HCT116 (cell line): ENCODE results near the gene ASNSD1. TPM values are rescaled to one million over a fixed set of nuclear protein-coding genes. Genes with fewer than 3 reads are reported as not detected.

ENCODE experiments used
- ATAC-seq: fragments of 200-7000 bp; cut with Tn5 transposase; 2 replicates; pipeline ENCODE4 v1.9.1; 2020; ENCODE audit warnings: mild to moderate bottlenecking, moderate library complexity
- BruUV-seq: library from RNA; stranded (reverse); fragments of 400-500 nt; replicated peaks from 2 replicates; lab custom pipeline; 2021; lab: Mats Ljungman, UMichigan
- CTCF ChIA-PET: fragments of 300-600 bp; sonication (Branson Sonifier 250); formaldehyde crosslinking; loops from one replicate; lab custom pipeline; 2021; ENCODE audit warnings: antibody characterized with exemption; lab: Charles Lee
- POLR2A ChIA-PET: fragments of 300-600, 350-600 bp; sonication (Branson Sonifier 250); formaldehyde crosslinking; loops from one replicate; lab custom pipeline; 2021; ENCODE audit warnings: antibody characterized with exemption; lab: Charles Lee
- RAD21 ChIA-PET, 2 experiments: fragments of 300-600 bp; sonication (Branson Sonifier 250); formaldehyde crosslinking; loops; one replicate each; lab custom pipeline; 2023; ENCODE audit warnings: low total read pairs in 2 of 2; ENCODE audit not compliant: uncharacterized antibody in 2 of 2, unreplicated experiment in 2 of 2, low non-redundant PET in 1 of 2; lab: Charles Lee
- DNase-seq: peaks from one replicate; pipeline ENCODE4 v3.0.0-alpha.2; 2010; ENCODE audit warnings: low read depth, low spot score
- H2AFZ ChIP-seq: fragments of 200-600 bp; shearing (Covaris generic), sonication (generic); 2 replicates; pipeline ENCODE4 v1.6.1; 2017; ENCODE audit warnings: low read depth, mixed run types, mixed read lengths, antibody characterized with exemption, low read length; ENCODE audit not compliant: poor library complexity, severe bottlenecking
- H3K27ac ChIP-seq: 2 replicates; pipeline ENCODE4 v1.5.1; 2012; ENCODE audit warnings: low read depth, low read length
- H3K27me3 ChIP-seq: fragments of 200-600 bp; sonication (generic); 2 replicates; pipeline ENCODE4 v1.6.1; 2016; ENCODE audit warnings: mixed run types, low read length, mixed read lengths; ENCODE audit not compliant: insufficient read depth
- H3K36me3 ChIP-seq, 2 experiments: fragments of 200-500 bp in 1 of 2; fragments of 200-600 bp in 1 of 2; sonication (Bioruptor generic) in 1 of 2; sonication (generic) in 1 of 2; 2 replicates each; pipeline versions ENCODE4 v1.5.1 to v1.6.1; 2014 to 2016; ENCODE audit warnings: low read length in 2 of 2, inconsistent platforms in 1 of 2, mixed read lengths in 1 of 2, mixed run types in 1 of 2; ENCODE audit not compliant: insufficient read depth in 2 of 2, control insufficient read depth in 1 of 2
- H3K4me1 ChIP-seq, 2 experiments: fragments of 200-600 bp in 1 of 2; sonication (generic) in 1 of 2; 2 replicates each; pipeline versions ENCODE4 v1.5.1 to v1.6.1; 2012 to 2017; ENCODE audit warnings: low read length in 2 of 2, inconsistent platforms in 1 of 2, mild to moderate bottlenecking in 1 of 2, mixed read lengths in 1 of 2, mixed run types in 1 of 2, moderate library complexity in 1 of 2; ENCODE audit not compliant: insufficient read depth in 2 of 2, control insufficient read depth in 1 of 2
- H3K4me2 ChIP-seq: fragments of 200-600 bp; sonication (generic); 2 replicates; pipeline ENCODE4 v1.6.1; 2017; ENCODE audit warnings: mixed run types, low read length, mixed read lengths
- H3K4me3 ChIP-seq, 2 experiments: fragments of 200-600 bp in 1 of 2; sonication (generic) in 1 of 2; replicated peaks in 1 of 2; 2 replicates each; pipeline ENCODE4 v1.5.1; 2011 to 2016; ENCODE audit warnings: low read length in 2 of 2, control low read depth in 1 of 2, low read depth in 1 of 2, mild to moderate bottlenecking in 1 of 2, mixed read lengths in 1 of 2, mixed run types in 1 of 2
- H3K79me2 ChIP-seq: fragments of 200-600 bp; sonication (generic); 2 replicates; pipeline ENCODE4 v1.6.1; 2017; ENCODE audit warnings: mild to moderate bottlenecking, mixed run types, low read length, moderate library complexity, mixed read lengths; ENCODE audit not compliant: insufficient read depth
- H3K9ac ChIP-seq: fragments of 200-600 bp; sonication (generic); 2 replicates; pipeline ENCODE4 v1.6.1; 2016; ENCODE audit warnings: low read length, mixed read lengths
- H3K9me2 ChIP-seq: fragments of 200-600 bp; sonication (generic), shearing (Covaris generic); 2 replicates; pipeline ENCODE4 v1.6.1; 2017; ENCODE audit warnings: mixed run types, mild to moderate bottlenecking, moderate library complexity; ENCODE audit not compliant: insufficient read depth
- H3K9me3 ChIP-seq, 2 experiments: fragments of 200-500 bp in 1 of 2; fragments of 200-600 bp in 1 of 2; sonication (Bioruptor generic) in 1 of 2; sonication (generic) in 1 of 2; 2 replicates each; pipeline ENCODE4 v1.6.1; 2014 to 2017; ENCODE audit warnings: low read length in 2 of 2, mixed read lengths in 2 of 2, inconsistent platforms in 1 of 2, low read depth in 1 of 2, mild to moderate bottlenecking in 1 of 2, mixed run types in 1 of 2, moderate library complexity in 1 of 2; ENCODE audit not compliant: control insufficient read depth in 1 of 2, insufficient read depth in 1 of 2
- H4K20me1 ChIP-seq: fragments of 200-600 bp; sonication (generic), shearing (Covaris generic); 2 replicates; pipeline ENCODE4 v1.6.1; 2017; ENCODE audit warnings: mixed run types, mild to moderate bottlenecking, moderate library complexity; ENCODE audit not compliant: insufficient read depth
- CBX3 ChIP-seq: IDR thresholded peaks from 2 replicates; pipeline ENCODE4 v1.6.1; 2012; ENCODE audit warnings: low read depth
- CTCF ChIP-seq, 3 experiments: fragments of 200-600 bp in 1 of 3; sonication (generic) in 1 of 3; IDR thresholded peaks in 2 of 3; conservative IDR thresholded peaks in 1 of 3; 2 replicates each; pipeline ENCODE4 v1.5.1; 2012 to 2017; ENCODE audit warnings: low read depth in 2 of 3, low read length in 2 of 3, antibody characterized with exemption in 1 of 3, borderline replicate concordance in 1 of 3, control low read depth in 1 of 3, mild to moderate bottlenecking in 1 of 3, mixed read lengths in 1 of 3, mixed run types in 1 of 3, moderate library complexity in 1 of 3; ENCODE audit not compliant: insufficient read depth in 1 of 3
- EZH2 ChIP-seq: fragments of 200-600 bp; sonication (generic); IDR thresholded peaks from 2 replicates; pipeline ENCODE4 v1.6.1; 2017; ENCODE audit warnings: antibody characterized with exemption, mixed run types
- EZH2phosphoT487 ChIP-seq: fragments of 200-600 bp; IDR thresholded peaks from 2 replicates; pipeline ENCODE4 v1.6.1; 2018; ENCODE audit warnings: antibody characterized with exemption, borderline replicate concordance
- JUND ChIP-seq: IDR thresholded peaks from 2 replicates; pipeline ENCODE4 v1.6.1; 2012
- REST ChIP-seq: IDR thresholded peaks from 2 replicates; pipeline ENCODE4 v1.6.1; 2012; ENCODE audit warnings: low read depth
- SIN3A ChIP-seq: IDR thresholded peaks from 2 replicates; pipeline ENCODE4 v1.6.1; 2012; ENCODE audit warnings: low read depth
- SP1 ChIP-seq: IDR thresholded peaks from 2 replicates; pipeline ENCODE4 v1.6.1; 2012; ENCODE audit warnings: low read depth
- TCF7L2 ChIP-seq: IDR thresholded peaks from 2 replicates; pipeline ENCODE4 v1.7.0; 2011; ENCODE audit warnings: borderline replicate concordance, inconsistent platforms; ENCODE audit not compliant: insufficient read depth, insufficient read length; ENCODE audit errors: extremely low read depth
- ZFX ChIP-seq: fragments of 450-650 bp; IDR thresholded peaks from 2 replicates; pipeline ENCODE4 v1.6.1; 2017
- ZNF274 ChIP-seq: fragments of 200-500 bp; sonication (Bioruptor generic); IDR thresholded peaks from 2 replicates; pipeline ENCODE4 v1.6.1; 2014; ENCODE audit warnings: mild to moderate bottlenecking, low read depth, low read length, inconsistent platforms
- intact Hi-C: fragments of 100-400 bp; cut with micrococcal nuclease; formaldehyde crosslinking; loops from 2 replicates; pipeline ENCODE4 v1.10.0; 2022
- total RNA-seq: library from RNA; stranded (reverse); gene quantifications from one replicate; pipeline ENCODE4 v1.2.1, GENCODE V29; 2021; ENCODE audit not compliant: unreplicated experiment
- TF ChIP-seq, protein P1 (sequence below): IDR thresholded peaks from 2 replicates; pipeline ENCODE4 v1.6.1; 2011; ENCODE audit warnings: mild to moderate bottlenecking, low read length, moderate library complexity; ENCODE audit not compliant: insufficient replicate concordance; ENCODE audit errors: extremely low read depth

ASNSD1 gene
- total RNA-seq, 1 experiment from 2014 or later, result 33.6 TPM

DNA sequence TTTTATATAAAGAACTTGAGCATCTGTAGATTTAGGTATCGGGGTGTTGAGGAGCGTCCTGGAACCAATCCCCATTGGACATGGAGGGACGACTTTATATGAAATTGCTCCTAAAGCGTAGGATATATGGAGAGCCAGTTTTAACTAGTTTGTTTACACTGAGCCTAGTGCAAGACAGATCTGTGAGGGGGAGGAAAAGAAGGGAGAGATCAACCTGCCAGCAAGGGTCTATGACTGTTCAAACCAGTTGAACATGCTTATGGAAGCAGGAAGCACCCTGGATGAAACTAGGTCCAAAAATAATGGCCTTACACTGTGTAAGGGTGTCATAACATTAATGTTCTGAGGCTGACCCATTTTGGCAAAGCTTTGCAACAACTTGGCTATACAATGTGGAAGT, 46.7 kb upstream of the ASNSD1 start:
- H3K4me1 ChIP-seq, result no peaks in the 10 kb centered on the region
- H3K27me3 ChIP-seq, result no peaks in the 10 kb centered on the region
- H2AFZ ChIP-seq, result no peak overlapping the region
- TF ChIP-seq EZH2phosphoT487, result no peak
- no peak for TF ChIP-seq SIN3A
- TF ChIP-seq JUND, result no peak
- TF ChIP-seq REST, result no peak
- TF ChIP-seq, protein P1, sequence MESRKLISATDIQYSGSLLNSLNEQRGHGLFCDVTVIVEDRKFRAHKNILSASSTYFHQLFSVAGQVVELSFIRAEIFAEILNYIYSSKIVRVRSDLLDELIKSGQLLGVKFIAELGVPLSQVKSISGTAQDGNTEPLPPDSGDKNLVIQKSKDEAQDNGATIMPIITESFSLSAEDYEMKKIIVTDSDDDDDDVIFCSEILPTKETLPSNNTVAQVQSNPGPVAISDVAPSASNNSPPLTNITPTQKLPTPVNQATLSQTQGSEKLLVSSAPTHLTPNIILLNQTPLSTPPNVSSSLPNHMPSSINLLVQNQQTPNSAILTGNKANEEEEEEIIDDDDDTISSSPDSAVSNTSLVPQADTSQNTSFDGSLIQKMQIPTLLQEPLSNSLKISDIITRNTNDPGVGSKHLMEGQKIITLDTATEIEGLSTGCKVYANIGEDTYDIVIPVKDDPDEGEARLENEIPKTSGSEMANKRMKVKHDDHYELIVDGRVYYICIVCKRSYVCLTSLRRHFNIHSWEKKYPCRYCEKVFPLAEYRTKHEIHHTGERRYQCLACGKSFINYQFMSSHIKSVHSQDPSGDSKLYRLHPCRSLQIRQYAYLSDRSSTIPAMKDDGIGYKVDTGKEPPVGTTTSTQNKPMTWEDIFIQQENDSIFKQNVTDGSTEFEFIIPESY, result no peak
- TF ChIP-seq CBX3, result no peak
- no peak for TF ChIP-seq EZH2
- no peak for TF ChIP-seq ZFX
- TF ChIP-seq ZNF274, result no peak
- no peak for TF ChIP-seq SP1
- TF ChIP-seq CTCF (IDR thresholded peaks at IDR 0.05 in 2 of 3, conservative IDR thresholded peaks at IDR 0.05 in 1 of 3; ENCODE audit: borderline replicate concordance in 1 of 3, insufficient read depth in 1 of 3, low read depth in 2 of 3, low read length in 2 of 3), result no peak
- TF ChIP-seq TCF7L2, result no peak
- RAD21 ChIA-PET, result no interaction called here
- H3K79me2 ChIP-seq, result no peaks in the 10 kb centered on the region
- H3K36me3 ChIP-seq, result no peaks in the 10 kb centered on the region
- no TSS peak for BruUV-seq
- CTCF ChIA-PET, result no interaction called here
- H3K9ac ChIP-seq, result no peak overlapping the region
- H3K27ac ChIP-seq, result no peak overlapping the region
- H3K9me2 ChIP-seq, result no peaks in the 10 kb centered on the region
- no peak overlapping the region for H3K4me3 ChIP-seq
- H3K9me3 ChIP-seq, result no peaks in the 10 kb centered on the region
- no peaks in the 10 kb centered on the region for H4K20me1 ChIP-seq
- ATAC-seq (no peak), DNase-seq (no peak)
- POLR2A ChIA-PET, result no interaction called here
- intact Hi-C loops, result no loop called here
- H3K4me2 ChIP-seq, result no peak overlapping the region
